A673 (cell line): ENCODE measurements around the gene TDRD15.

Experiments used
- CTCF ChIP-seq: fragments of 300-800, 200-600 bp; sonication (generic); conservative IDR thresholded peaks from 2 replicates; pipeline ENCODE4 v1.5.1; 2017; ENCODE audit warnings: low read depth, mild to moderate bottlenecking, antibody characterized with exemption, low read length, moderate library complexity, mixed read lengths
- EZH2 ChIP-seq: fragments of 200-600 bp; sonication (generic); IDR thresholded peaks from 2 replicates; pipeline ENCODE4 v1.6.1; 2017; ENCODE audit warnings: borderline replicate concordance, low read depth, mild to moderate bottlenecking, mixed read lengths, antibody characterized with exemption, low read length; ENCODE audit not compliant: poor library complexity, severe bottlenecking

GRCh38 chr2:21161122-21161521 is 37.4 kb downstream of the TDRD15 start:
- TF ChIP-seq CTCF (no peak), EZH2 (no peak)
